Right hindlimb (tissue), 1 donor: Measurements from ENCODE around the gene MUC5B.

Experiments used
- DNase-seq: peaks from one replicate; pipeline ENCODE4 v3.0.0-alpha.2; 2018

Gene MUC5B

GRCh38 chr11:1223346-1224110, 662 bp downstream of the MUC5B start:
- peak; percentile 22 for DNase-seq

- no peak for DNase-seq
These were observed 1.2 kb downstream of the MUC5B start for GRCh38 chr11:1224111-1224490.

DNA sequence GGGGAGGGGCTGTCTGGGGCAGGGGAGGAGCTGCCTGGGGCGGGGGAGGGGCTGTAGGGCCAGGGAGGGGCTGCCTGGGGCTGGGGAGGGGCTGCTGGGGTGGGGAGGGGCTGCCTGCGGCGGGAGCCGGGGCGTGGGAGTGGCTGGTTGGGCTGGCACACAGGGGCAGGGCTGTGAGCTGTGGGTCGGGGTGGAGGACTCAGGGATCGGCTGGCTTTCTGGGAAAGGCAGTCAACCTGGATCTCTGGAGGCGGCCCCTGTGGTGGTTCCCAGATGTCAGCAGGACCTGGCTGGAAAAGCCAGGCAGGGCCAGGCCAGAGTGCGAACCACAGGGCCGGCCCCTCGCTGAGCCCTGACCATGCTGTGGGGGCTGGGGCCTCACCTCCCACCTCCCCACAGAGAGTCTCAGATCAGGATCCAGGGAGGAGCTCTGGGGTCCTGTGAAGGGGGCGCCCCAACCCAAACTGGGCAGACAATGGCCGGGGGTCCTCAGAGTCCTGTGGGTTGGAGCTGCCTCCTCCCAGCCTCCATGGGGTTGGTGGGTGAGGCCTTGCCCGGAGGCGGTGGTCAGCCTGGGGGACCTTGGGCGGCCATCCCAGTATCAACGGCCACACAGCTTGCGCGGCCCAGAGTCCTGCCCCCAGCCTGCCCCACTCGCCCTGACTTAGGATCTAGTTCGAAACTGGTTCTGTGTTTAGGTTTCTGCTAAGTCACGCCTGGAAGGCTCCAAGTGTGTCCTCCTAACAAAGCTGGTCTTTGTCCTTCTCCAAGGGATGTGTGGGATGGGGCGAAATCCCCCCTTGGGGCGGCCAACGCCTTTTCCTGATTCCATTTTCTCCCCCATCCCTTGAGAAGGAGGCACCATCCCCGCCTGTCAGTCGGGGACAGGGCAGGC, 1.9 kb downstream of the MUC5B start:
- DNase-seq: peak; percentile 36

DNA sequence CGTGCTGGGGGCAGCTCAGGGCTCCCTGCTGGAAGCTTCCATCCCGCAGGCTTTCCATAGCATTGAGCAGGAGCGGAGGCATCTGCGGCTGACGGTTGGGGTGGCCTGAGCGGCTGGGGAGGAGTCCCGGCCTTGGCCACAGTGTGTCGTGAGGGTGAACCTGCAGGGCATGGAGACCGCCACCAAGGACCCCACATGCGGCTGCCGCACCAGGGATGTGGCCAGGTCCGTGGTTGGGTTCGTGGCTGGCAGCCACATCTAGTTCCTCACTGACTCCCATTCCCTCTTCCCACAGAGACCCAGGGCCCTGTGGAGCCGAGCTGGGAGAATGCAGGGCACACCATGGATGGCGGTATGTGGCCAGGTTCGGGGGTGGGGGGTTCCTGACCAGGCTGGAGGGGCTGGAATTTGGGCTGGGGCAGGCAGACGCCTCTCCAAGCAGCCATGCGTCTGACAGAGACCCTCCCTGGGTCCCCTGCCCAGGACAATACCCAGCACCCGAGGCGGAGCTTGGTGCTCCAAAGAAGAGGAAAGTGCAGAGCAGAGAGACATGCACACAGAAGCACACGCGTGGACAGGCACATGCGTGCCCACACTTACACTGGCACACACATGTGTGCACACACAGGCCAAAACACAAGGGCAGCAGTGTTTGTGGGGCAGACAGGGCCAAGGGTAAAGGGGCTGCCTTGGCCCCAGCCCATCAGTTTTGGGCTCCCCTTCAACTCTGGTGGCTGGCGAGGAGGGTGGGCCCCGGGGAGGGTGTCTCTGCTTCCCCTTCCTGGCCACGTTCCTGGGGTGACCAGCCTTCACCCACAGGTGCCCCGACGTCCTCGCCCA, 2.7 kb downstream of the MUC5B start:
- DNase-seq: peak; percentile 17

- peak; percentile 21 for DNase-seq
These were observed 3.5 kb downstream of the MUC5B start for GRCh38 chr11:1226226-1226985.

DNA sequence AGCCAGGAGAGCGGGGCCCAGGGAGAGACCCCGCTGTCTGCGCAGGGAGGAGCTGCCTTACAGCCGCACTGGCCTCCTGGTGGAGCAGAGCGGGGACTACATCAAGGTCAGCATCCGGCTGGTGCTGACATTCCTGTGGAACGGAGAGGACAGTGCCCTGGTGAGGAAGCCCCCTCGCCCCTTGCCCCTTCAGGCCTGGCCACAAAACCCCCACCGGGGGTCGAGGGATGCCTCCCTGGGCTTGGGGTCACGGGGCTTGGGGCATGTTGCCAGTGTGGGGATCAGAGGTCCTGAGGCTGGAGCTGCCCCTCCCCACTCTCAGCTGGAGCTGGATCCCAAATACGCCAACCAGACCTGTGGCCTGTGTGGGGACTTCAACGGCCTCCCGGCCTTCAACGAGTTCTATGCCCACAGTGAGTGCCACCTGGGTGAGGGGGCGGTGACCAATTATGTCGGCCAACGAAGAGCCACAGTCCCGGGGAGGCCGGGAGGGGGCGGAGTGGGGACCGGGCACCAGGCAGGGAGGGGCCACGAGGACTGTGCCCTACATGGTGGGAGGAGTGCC, 4.2 kb downstream of the MUC5B start:
- peak; percentile 19 for DNase-seq

DNA sequence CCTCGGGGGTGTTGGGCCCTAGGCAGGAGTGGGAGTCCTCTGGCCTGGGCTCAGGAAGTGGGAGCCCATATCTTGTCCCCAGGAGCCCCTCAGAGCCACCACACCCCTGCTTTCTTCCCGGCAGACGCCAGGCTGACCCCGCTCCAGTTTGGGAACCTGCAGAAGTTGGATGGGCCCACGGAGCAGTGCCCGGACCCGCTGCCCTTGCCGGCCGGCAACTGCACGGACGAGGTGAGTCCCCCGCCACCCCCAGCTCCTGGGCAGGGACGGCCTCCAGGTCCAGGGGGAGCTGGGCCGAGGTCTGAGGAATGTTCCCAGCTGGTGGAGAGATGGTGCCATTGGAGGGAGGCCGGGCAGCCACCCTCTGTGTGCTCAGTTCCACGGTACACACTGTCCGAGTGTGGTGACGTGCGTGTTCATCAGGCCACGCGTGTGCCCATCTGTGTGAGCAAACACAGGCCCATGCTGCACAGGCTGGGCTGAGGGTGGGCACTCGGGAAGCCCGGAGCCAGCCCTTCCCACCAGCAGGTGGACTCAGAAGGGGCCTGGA, 4.8 kb downstream of the MUC5B start:
- DNase-seq: peak; percentile 9

- DNase-seq: peak; percentile 21
These were observed 5.4 kb downstream of the MUC5B start for GRCh38 chr11:1228101-1228821.

DNA sequence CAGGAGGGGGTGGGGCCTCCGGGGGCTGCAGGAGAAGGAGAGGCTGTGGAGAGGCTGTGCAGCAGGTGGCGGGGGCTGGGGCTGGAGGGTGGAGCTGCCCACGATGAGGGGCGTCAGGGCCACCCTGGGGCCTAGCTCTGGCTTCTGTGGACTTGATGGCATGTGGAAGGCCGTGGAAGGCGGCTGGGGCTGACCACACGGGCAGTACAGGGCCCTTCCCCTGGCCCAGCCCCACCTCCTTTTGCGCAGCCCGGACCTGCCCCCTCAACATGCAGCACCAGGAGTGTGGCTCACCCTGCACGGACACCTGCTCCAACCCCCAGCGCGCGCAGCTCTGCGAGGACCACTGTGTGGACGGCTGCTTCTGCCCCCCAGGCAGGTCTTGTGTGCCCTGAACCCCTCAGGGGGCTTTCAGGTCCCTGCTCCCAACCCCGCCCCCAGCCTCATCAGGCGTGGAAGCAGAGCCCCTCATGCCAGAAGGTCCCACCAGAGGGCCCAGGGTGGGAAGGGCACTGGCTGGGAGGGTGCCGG, 6.1 kb downstream of the MUC5B start:
- DNase-seq: no peak

DNA sequence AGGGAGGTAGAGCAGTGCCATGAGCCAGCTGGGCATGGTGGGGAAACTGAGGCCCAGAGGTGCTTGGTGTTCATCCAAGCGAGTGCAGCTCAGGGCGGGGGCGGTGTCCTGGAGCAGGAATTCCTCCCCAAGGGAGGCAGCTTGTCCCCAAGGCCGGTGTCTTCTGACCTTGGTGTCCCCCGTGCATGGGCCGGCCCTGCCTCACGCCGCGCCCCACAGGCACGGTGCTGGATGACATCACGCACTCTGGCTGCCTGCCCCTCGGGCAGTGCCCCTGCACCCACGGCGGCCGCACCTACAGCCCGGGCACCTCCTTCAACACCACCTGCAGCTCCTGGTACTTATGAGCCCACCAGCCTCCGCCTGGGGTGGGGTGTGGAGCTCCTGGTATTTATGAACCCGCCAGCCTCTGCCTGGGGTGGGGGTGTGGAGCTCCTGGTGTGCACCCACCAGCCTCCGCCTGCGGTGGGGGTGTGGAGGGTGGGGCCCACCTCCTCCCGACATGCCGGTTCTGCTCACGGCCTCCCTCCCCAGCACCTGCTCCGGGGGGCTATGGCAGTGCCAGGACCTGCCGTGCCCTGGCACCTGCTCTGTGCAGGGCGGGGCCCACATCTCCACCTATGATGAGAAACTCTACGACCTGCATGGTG, 6.7 kb downstream of the MUC5B start:
- DNase-seq: peak; percentile 13

GRCh38 chr11:1230121-1230455, 7.2 kb downstream of the MUC5B start:
- DNase-seq: no peak

DNA sequence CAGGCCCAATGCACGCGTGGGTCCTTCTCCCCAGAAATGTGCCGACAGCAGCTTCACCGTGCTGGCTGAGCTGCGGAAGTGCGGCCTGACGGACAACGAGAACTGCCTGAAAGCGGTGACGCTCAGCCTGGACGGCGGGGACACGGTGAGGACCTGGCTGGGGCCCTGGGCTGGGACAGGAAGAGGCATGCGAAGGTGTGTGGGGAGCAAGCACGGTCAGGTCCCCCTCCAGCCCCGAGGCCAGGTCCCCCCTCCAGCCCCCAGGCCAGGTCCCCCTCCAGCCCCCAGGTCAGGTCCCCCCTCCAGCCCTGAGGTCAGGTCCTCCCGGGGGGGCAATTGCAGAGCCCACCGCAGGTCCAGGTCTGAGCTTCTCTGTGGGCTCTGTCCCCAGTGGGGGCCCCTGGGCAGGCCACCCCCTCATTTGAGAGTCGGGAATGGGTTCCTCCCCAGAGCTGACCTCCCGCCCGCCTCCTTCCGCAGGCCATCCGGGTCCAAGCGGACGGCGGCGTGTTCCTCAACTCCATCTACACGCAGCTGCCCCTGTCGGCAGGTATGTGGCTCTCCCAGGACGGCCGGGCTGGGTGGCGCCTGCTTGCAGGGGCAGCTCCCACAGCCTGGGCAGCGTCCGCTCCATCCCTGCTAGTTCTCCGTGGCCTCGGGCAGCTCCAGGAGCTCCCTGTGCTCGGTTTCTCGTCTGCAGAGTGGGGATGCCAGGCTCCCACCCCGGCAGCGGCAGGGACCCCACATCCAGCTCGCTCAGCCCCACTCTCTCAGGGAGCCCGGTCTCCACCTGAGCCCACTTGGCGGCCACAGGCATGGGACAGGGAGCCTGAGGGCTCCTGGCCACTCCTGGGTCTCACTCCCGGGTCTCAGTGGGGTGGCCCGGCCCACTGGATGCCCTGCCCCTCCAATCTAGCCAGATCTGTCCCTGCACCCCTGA, 7.9 kb downstream of the MUC5B start:
- DNase-seq: peak; percentile 21

DNA sequence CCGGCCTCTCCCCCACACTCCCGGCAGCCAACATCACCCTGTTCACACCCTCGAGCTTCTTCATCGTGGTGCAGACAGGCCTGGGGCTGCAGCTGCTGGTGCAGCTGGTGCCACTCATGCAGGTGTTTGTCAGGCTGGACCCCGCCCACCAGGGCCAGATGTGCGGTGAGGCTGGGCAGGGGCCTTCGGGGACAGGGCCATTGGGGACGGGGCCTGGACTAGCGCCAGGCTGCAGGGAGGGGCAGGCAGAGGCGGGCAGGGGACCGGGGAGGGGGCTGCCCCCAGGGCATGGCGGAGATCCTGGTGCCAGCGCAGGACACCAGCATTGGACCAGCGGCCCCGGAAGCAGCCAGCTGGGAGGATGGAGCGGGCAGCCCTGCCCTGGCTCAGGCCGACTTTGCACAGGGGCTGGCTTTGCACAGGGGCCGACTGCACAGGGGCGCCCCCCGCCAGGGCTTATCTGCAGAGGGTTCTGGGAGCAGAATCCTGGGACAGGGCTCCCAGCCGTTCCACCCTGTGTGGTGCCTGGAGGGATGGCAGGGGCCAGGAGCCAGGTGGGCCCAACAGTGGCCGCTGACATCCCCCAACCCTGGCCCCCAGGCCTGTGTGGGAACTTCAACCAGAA, 8.6 kb downstream of the MUC5B start:
- peak; percentile 21 for DNase-seq

DNA sequence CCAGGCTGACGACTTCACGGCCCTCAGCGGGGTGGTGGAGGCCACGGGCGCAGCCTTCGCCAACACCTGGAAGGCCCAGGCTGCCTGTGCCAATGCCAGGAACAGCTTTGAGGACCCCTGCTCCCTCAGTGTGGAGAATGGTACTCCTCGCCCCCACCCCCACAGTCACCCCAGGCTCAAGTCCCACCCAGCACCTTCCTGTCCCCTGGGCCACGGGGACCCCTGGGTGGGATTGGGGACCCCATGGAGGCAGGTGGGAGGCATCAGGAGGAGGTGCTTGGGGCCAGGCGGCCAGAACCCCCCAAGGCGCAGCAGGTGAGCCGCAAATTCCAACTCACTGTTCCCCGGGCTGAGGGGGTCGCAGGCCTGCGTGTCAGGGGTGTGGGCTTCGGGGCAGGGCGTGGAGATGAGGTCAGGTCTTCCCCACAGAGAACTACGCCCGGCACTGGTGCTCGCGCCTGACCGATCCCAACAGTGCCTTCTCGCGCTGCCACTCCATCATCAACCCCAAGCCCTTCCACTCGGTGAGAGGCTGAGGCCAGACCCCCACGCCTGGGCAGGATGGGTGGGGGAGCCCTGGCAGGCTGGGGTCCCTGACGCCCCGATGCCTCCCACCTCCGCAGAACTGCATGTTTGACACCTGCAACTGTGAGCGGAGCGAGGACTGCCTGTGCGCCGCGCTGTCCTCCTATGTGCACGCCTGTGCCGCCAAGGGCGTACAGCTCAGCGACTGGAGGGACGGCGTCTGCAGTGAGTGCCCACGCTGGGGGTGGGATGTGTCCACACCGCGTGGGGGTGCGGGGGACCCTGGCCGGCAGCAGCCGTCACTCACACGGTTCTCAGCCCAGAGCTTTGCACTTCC, 9.4 kb downstream of the MUC5B start:
- peak; percentile 8 for DNase-seq

DNA sequence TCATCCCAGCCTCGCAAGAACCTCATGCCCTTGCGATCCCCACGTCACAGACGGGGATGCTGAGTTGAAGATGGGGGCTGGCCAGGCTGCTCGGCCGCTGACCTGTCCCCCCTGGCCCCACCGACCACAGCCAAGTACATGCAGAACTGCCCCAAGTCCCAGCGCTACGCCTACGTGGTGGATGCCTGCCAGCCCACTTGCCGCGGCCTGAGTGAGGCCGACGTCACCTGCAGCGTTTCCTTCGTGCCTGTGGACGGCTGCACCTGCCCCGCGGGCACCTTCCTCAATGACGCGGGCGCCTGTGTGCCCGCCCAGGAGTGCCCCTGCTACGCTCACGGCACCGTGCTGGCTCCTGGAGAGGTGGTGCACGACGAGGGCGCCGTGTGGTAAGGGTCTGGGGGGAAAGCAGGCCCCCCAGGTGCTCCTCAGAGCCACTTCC, 10.0 kb downstream of the MUC5B start:
- DNase-seq: peak; percentile 16

- peak; percentile 9 for DNase-seq
These were observed 10.6 kb downstream of the MUC5B start for GRCh38 chr11:1233351-1234053.
